Measurements from ENCODE around the gene BZW1. TPM values are rescaled to one million over a fixed set of nuclear protein-coding genes. Genes with fewer than 3 reads are reported as not detected.

Gene BZW1
- total RNA-seq, 1 experiment from 2014 or later: 322 TPM

DNA sequence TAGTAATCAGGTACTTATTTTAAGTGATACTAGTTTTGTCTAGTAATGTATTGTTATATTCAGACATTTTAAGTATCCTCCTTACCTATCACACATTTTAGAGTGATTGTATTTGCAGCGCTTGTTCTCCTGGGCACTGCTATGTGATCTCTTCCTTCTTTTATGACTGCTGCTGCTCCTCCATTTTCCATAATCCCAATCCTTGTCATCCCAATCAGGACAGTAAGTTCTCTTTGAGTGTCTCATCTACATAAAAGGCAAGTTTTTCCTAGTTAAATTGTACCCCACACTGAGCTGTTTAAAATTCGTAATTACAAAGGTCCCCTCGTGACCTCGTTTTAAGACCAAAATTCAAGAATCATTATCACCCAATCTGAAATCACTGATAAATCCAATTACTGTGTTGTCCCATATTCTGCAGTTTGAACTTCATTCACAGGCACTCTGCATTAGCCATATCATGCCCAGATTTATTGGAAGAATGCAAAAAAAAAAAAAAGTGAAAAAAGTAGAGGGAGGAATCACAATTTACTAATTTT lies 50.0 kb downstream of the BZW1 start:
- peak overlapping the region; percentile 84 for H3K4me3 Mint-ChIP-seq (ENCODE audit: unreplicated experiment)
- POLR2A ChIA-PET: no interaction called here
- no peaks in the 10 kb centered on the region for H3K27me3 ChIP-seq (replicated peaks; ENCODE audit: control insufficient read depth, insufficient read depth, low read length)
- CTCF ChIA-PET: no interaction called here
- H3K9me3 ChIP-seq: no peaks in the 10 kb centered on the region
- no peak for DNase-seq
- peak overlapping the region; percentile 96 for H3K27ac Mint-ChIP-seq (ENCODE audit: unreplicated experiment)
- BruUV-seq (replicated peaks): no TSS peak
- intact Hi-C loops (cut with micrococcal nuclease; ENCODE audit: unreplicated experiment): loop anchor here (2.0 to 5.0 kb wide), 2 partner anchors 104 to 149 kb away; no protein-coding TSS in a partner anchor
- H3K27me3 Mint-ChIP-seq (ENCODE audit: insufficient read depth, unreplicated experiment): no peaks in the 10 kb centered on the region
- H3K4me1 ChIP-seq: peaks cover 14% of the 10 kb centered on the region
- H3K4me1 Mint-ChIP-seq (ENCODE audit: low read depth, unreplicated experiment): peaks cover 25% of the 10 kb centered on the region
- peaks cover 79% of the 10 kb centered on the region for H3K36me3 Mint-ChIP-seq (ENCODE audit: insufficient read depth, unreplicated experiment)
- TF ChIP-seq, protein P1, sequence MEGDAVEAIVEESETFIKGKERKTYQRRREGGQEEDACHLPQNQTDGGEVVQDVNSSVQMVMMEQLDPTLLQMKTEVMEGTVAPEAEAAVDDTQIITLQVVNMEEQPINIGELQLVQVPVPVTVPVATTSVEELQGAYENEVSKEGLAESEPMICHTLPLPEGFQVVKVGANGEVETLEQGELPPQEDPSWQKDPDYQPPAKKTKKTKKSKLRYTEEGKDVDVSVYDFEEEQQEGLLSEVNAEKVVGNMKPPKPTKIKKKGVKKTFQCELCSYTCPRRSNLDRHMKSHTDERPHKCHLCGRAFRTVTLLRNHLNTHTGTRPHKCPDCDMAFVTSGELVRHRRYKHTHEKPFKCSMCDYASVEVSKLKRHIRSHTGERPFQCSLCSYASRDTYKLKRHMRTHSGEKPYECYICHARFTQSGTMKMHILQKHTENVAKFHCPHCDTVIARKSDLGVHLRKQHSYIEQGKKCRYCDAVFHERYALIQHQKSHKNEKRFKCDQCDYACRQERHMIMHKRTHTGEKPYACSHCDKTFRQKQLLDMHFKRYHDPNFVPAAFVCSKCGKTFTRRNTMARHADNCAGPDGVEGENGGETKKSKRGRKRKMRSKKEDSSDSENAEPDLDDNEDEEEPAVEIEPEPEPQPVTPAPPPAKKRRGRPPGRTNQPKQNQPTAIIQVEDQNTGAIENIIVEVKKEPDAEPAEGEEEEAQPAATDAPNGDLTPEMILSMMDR (IDR thresholded peaks at IDR 0.05; ENCODE audit: insufficient read depth in 1 of 2, low read depth in 1 of 2, low read length in 1 of 2, severe bottlenecking in 1 of 2, unreplicated experiment in 1 of 2): no peak
- peak overlapping the region; percentile 3; the same call in 1 of the 2 replicates for H3K4me3 ChIP-seq (ENCODE audit: low read depth, low read length)
- H3K36me3 ChIP-seq (ENCODE audit: control insufficient read depth, insufficient read depth, low read length): peaks cover 4% of the 10 kb centered on the region; the same call in 1 of the 2 replicates
- no peaks in the 10 kb centered on the region for H3K9me3 Mint-ChIP-seq (ENCODE audit: unreplicated experiment)

DNA sequence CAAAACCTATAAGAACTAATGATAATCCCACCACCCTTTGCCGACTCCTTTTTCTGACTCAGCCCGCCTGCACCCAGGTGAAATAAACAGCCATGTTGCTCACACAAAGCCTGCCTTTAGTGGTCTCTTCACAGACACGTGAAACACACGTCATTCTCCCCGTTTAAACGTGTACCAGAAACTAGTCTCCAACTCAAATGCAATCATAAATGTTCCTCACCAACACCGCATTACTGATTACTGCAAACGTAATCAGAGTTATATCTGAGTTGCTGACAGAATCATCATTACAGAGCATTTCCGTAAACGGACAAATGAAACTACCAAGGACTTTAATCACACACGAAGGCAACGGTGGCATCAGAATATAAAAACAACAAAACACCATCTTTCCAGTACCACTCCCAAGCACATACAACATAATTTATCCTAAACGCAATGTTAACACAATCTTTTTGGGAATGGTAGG lies 50.9 kb downstream of the BZW1 start:
- Mint-ChIP-seq H3K36me3 (ENCODE audit: insufficient read depth, unreplicated experiment) (peaks cover 70% of the 10 kb centered on the region), H3K9me3 (ENCODE audit: unreplicated experiment) (no peaks in the 10 kb centered on the region), H3K27me3 (ENCODE audit: insufficient read depth, unreplicated experiment) (no peaks in the 10 kb centered on the region), H3K4me1 (ENCODE audit: low read depth, unreplicated experiment) (peaks cover 25% of the 10 kb centered on the region), H3K4me3 (ENCODE audit: unreplicated experiment) (peak overlapping the region; percentile 84), H3K27ac (ENCODE audit: unreplicated experiment) (peak overlapping the region; percentile 96)
- DNase-seq: peak in 1 of 2 experiments; percentile 29
- intact Hi-C loops (cut with micrococcal nuclease; ENCODE audit: unreplicated experiment): loop anchor here (2.0 to 5.0 kb wide), 2 partner anchors 105 to 150 kb away; no protein-coding TSS in a partner anchor
- ChIA-PET POLR2A (no interaction called here), CTCF (no interaction called here)
- BruUV-seq (replicated peaks): TSS peak; percentile 32
- Histone ChIP-seq H3K9me3 (no peaks in the 10 kb centered on the region), H3K36me3 (ENCODE audit: control insufficient read depth, insufficient read depth, low read length) (peaks cover 4% of the 10 kb centered on the region; the same call in 1 of the 2 replicates), H3K27me3 (replicated peaks; ENCODE audit: control insufficient read depth, insufficient read depth, low read length) (no peaks in the 10 kb centered on the region), H3K4me1 (peaks cover 14% of the 10 kb centered on the region), H3K4me3 (ENCODE audit: low read depth, low read length) (peak overlapping the region; percentile 96)
- TF ChIP-seq, protein P1 (IDR thresholded peaks at IDR 0.05; ENCODE audit: insufficient read depth in 1 of 2, low read depth in 1 of 2, low read length in 1 of 2, severe bottlenecking in 1 of 2, unreplicated experiment in 1 of 2): no peak

DNA sequence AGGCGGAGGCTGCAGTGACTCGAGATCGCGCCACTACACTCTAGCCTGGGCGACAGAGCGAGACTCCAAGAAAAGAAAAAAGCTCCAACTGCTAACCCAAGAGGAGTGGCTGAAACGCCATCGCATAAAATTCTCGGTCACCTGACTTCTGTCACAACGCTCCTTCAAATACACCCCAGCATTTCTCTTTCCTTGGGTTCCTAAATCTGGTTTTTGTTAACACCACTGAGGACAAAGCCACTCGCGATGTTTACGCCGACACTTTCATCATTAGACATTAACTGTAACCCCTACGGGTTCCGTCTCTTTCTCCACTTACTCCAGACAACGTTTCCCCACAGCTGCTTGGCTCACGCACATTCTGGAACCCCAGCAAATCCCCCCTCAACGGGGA lies 52.1 kb downstream of the BZW1 start:
- Mint-ChIP-seq H3K36me3 (ENCODE audit: insufficient read depth, unreplicated experiment) (peaks cover 63% of the 10 kb centered on the region), H3K9me3 (ENCODE audit: unreplicated experiment) (no peaks in the 10 kb centered on the region), H3K27me3 (ENCODE audit: insufficient read depth, unreplicated experiment) (no peaks in the 10 kb centered on the region), H3K4me1 (ENCODE audit: low read depth, unreplicated experiment) (peaks cover 25% of the 10 kb centered on the region), H3K4me3 (ENCODE audit: unreplicated experiment) (peak overlapping the region; percentile 84), H3K27ac (ENCODE audit: unreplicated experiment) (peak overlapping the region; percentile 96)
- Histone ChIP-seq H3K4me3 (ENCODE audit: low read depth, low read length) (peak overlapping the region; percentile 96), H3K4me1 (peaks cover 14% of the 10 kb centered on the region), H3K36me3 (ENCODE audit: control insufficient read depth, insufficient read depth, low read length) (peaks cover 2% of the 10 kb centered on the region; the same call in 1 of the 2 replicates), H3K27me3 (replicated peaks; ENCODE audit: control insufficient read depth, insufficient read depth, low read length) (no peaks in the 10 kb centered on the region), H3K9me3 (no peaks in the 10 kb centered on the region)
- peak in 1 of 2 experiments; percentile 31 for DNase-seq
- CTCF ChIA-PET: interaction anchor here (0.6 to 1.2 kb wide), 4 partner anchors 19 to 368 kb away, joined by 3 to 7 read pairs (median 4); partner anchors contain the start of genes NIF3L1 and PPIL3
- intact Hi-C loops (cut with micrococcal nuclease; ENCODE audit: unreplicated experiment): loop anchor here (1.0 to 5.0 kb wide), 4 partner anchors 26 to 151 kb away; partner anchors contain the start of genes BZW1, NIF3L1 and PPIL3
- TF ChIP-seq, protein P1 (IDR thresholded peaks at IDR 0.05; ENCODE audit: insufficient read depth in 1 of 2, low read depth in 1 of 2, low read length in 1 of 2, severe bottlenecking in 1 of 2, unreplicated experiment in 1 of 2): no peak
- BruUV-seq (replicated peaks): TSS peak; percentile 60
- POLR2A ChIA-PET: interaction anchor here (0.7 to 1.8 kb wide), 12 partner anchors 19 to 254 kb away, joined by 3 to 28 read pairs (median 3); partner anchors contain the start of genes NIF3L1 and PPIL3
